Measurements from ENCODE around the gene DLG2.
"Not testable (repeated sequence)": the region's sequence is repeated elsewhere in the genome, so short reads cannot be mapped to it uniquely, and the experiment has no call there.

Gene DLG2

DNA sequence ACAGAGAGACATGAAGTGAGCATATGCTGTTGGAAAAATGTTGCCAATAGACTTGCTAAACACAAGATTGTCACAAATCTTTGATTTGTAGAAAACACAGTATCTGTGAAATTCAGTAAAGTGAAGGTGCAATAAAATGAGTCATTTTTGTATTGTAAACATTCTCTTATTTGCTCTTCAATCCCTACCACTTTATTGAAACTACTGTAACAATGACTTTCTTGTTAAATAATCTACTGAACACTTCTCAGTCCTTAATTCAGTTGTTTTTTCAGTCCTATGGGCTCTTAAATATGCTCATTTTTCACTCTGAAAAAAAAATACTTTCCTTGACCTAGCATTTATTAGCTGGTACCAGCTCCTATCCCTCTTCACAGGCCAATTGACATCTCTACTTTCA is 531.9 kb downstream of the DLG2 start:
- DNase-seq: no peak

- no peak for DNase-seq
These were observed 532.3 kb downstream of the DLG2 start for GRCh38 chr11:85094795-85095194.

DNA sequence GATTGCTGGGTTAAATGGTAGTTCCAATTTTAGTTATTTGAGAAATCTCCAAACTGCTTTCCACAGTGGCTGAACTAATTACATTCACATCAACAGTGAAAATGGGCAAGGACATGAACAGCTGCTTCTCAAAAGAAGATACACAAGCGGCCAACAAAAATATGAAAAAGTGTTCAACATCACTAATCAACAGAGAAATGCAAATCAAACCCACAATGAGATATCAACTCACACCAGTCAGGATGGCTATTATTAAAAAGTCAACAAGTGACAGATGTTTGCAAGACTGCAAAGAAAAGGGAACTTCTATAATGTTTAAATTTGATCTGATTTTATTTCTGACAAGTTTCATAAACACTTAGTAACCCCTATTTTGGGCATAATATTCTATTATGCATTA is 537.5 kb downstream of the DLG2 start:
- no peak for DNase-seq

- no peak for DNase-seq
These were observed 538.9 kb downstream of the DLG2 start for GRCh38 chr11:85088286-85088685.

DNA sequence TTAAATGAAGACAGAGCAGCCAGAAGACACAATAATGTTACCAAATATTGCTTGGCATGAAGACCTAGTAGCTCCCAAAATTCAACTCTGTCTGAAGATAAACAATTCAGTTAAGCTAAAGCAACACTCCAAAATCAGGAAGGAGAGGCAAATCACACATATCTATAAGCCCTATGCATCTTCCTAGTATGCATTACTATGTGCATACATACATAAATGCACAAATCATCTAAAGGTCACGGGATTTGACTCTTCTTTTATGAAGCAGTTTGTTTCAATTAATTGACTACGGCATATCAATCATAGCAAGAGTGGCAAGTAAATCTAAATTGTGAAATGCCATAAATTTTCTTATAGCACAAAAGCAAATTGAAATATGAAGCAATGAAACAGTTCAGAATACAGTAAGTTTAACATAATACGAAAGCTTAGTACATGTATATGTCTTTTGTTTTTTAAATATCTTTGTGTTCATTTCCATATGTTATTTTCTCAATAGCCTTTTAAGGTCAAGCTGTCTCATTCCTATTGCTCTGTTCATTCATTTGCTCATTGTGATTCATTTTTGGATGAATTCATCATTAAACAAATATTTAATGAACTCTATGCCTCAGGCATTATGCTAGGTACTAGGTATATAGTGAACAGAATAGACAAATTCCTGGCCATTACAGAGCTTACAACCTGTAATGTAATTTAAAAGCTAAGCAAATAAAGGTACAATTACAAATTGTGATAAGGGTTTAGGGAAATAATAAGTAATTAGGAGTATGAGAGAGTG is 540.5 kb downstream of the DLG2 start:
- DNase-seq: no peak

GRCh38 chr11:85076535-85077330 is 550.4 kb downstream of the DLG2 start:
- no peak for DNase-seq

DNA sequence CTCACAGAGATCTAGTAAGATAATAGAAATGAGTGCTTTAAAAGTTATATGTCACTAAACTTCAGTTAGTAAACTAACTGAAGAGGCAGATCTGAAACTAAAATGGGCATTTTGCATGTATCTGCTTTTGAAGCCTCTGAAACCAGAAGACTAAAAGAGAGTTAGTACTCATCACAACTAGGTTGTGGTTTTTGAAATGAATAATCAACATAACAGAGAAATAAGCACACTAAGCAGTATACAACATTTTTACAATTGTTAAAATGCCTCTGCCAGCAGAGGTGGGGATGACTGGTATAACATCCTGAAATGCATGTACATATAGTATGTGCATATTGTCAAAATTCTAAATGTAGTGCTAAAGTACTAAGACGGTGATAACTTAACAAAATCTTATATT is 564.5 kb downstream of the DLG2 start:
- no peak for DNase-seq

- no peak for DNase-seq
These were observed 574.5 kb downstream of the DLG2 start for GRCh38 chr11:85052636-85053035.

GRCh38 chr11:85048801-85049200 is 578.3 kb downstream of the DLG2 start:
- no peak for DNase-seq

DNA sequence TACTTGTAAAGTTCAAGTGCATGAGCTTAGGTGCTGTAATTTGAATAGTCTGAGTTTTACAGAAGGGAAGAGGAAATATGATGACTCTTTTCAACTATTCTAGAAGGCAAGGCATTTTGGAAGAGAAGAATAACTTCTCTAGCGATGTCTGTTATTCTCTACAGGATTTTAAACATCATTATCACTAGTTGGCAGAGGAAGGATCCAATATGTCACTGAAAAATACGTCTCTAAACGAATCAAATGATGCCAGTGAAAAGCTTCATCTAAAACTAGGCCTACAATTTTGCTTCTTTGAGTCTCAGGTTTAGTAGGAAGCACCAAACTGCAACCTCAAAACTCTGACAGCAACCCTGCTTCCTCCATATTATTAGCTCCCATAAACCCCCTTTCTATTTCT is 581.4 kb downstream of the DLG2 start:
- no peak for DNase-seq

- DNase-seq: peak; percentile 79
These were observed 582.2 kb downstream of the DLG2 start for GRCh38 chr11:85044911-85045310.

DNA sequence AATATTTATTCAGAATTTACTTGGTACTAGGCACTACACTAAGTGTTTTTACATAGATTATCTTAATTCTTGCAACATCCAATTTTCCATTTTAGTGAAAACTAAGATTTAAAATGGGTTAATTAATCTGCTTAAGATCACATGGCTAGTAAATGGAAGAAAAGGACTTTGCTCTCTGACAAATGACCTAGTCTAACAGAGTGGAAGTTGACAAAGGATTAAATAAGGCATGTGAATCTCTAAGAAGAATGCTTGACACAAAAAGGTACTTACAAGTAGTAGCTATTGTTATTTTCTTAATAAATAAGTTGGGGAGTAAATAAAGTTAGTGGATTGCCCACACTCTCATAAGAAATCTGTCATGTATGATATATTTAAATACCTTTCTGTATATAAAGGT is 584.8 kb downstream of the DLG2 start:
- DNase-seq: no peak

GRCh38 chr11:85040166-85040565 is 587.0 kb downstream of the DLG2 start:
- no peak for DNase-seq

GRCh38 chr11:85029964-85030363 is 597.2 kb downstream of the DLG2 start:
- DNase-seq: no peak

- DNase-seq: no peak
These were observed 598.6 kb downstream of the DLG2 start for GRCh38 chr11:85028329-85029101.

- no peak for DNase-seq
These were observed 599.8 kb downstream of the DLG2 start for GRCh38 chr11:85027346-85027745.

GRCh38 chr11:85021058-85021457 is 606.1 kb downstream of the DLG2 start:
- no peak for DNase-seq

DNA sequence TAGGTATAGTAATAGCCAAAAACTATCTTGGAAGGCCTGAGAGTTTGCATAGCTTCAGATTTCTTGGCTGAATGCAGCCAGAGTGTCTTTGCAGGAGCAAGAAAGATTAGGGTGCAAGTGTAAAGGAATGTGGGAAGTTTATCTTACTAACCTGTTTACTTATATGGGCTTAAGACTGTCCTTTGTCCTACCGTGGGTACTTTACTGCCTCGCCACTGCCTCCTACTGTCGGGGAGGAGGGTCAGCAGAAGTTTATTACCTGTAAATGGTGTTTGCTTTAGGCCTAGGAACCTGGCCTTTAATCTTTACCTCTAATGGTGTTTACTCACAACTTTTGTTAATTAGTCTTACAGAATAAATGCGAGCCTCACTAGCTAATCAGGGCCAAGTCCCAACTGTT is 633.8 kb downstream of the DLG2 start:
- DNase-seq: no peak

- DNase-seq: no peak
These were observed 637.0 kb downstream of the DLG2 start for GRCh38 chr11:84990141-84990540.

DNA sequence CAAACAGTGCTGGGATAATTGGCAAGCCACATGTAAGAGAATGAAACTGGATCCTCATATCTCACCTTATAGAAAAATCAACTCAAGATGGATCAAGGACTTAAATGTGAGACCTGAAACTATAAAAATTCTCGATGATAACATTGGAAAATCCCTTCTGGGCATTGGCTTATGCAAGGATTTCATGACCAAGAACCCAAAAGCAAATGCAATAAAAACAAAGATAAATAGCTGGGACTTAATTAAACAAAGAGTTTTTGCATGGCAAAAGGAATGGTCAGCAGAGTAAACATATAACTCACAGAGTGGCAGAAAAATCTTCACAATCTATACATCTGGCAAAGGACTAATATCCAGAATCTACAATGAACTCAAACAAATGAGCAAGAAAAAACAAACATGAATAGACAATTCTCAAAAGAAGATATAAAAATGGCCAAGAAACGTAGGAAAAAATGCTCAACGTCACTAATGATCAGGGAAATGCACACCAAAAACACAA is 639.4 kb downstream of the DLG2 start:
- DNase-seq: not testable (repeated sequence)

GRCh38 chr11:84981301-84981700 is 645.8 kb downstream of the DLG2 start:
- no peak for DNase-seq

DNA sequence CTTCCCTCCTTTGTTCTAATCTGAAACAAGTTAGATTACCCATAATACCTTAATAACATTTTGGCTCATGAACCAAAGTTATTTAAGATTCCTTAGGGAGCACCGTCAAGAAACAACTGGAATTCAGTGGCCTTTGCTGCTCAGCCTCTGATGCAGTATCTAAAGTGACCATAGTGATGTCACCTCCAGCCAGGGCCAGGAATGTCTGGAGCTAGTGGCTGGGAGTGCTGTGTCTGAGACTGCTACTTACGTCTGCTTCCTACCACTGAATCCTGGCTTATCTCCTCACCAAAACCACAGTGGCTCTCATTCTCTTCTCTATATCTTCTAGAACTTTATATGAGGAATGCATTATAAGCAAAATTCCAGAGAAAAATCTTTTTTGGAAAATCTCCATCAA is 658.0 kb downstream of the DLG2 start:
- DNase-seq: no peak

GRCh38 chr11:84965484-84965883 is 661.7 kb downstream of the DLG2 start:
- no peak for DNase-seq
